ENCODE results near the gene COL8A1. TPM values are rescaled to one million over a fixed set of nuclear protein-coding genes. Genes with fewer than 3 reads are reported as not detected.

Gene COL8A1
- total RNA-seq, 1 experiment from 2014 or later: 0.07 TPM

DNA sequence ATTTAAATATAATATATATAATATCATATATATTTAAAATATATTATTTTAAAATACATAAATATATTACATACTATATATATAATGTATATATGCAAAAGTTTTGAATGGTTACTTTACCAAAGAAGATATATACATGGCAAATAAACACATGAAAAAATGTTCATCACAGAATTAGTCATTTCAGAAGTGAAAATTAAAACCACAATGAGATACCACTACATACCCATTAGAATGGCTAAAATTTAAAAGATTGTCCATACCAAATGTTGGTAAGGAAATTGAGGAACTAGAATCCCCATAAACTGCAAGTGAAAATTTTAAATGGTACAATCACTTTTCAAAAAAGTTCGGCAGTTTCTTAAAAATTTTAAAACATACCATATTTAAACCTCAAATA is 23.6 kb upstream of the COL8A1 start (continued):
- TF ChIP-seq CTCF (IDR thresholded peaks at IDR 0.05 in 2 of 3, conservative IDR thresholded peaks at IDR 0.05 in 1 of 3; ENCODE audit: borderline replicate concordance in 1 of 3, insufficient read depth in 1 of 3, low read depth in 2 of 3, low read length in 2 of 3): no peak
- TF ChIP-seq, protein P1, sequence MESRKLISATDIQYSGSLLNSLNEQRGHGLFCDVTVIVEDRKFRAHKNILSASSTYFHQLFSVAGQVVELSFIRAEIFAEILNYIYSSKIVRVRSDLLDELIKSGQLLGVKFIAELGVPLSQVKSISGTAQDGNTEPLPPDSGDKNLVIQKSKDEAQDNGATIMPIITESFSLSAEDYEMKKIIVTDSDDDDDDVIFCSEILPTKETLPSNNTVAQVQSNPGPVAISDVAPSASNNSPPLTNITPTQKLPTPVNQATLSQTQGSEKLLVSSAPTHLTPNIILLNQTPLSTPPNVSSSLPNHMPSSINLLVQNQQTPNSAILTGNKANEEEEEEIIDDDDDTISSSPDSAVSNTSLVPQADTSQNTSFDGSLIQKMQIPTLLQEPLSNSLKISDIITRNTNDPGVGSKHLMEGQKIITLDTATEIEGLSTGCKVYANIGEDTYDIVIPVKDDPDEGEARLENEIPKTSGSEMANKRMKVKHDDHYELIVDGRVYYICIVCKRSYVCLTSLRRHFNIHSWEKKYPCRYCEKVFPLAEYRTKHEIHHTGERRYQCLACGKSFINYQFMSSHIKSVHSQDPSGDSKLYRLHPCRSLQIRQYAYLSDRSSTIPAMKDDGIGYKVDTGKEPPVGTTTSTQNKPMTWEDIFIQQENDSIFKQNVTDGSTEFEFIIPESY (IDR thresholded peaks at IDR 0.05; ENCODE audit: extremely low read depth, insufficient replicate concordance, low read length): no peak

DNA sequence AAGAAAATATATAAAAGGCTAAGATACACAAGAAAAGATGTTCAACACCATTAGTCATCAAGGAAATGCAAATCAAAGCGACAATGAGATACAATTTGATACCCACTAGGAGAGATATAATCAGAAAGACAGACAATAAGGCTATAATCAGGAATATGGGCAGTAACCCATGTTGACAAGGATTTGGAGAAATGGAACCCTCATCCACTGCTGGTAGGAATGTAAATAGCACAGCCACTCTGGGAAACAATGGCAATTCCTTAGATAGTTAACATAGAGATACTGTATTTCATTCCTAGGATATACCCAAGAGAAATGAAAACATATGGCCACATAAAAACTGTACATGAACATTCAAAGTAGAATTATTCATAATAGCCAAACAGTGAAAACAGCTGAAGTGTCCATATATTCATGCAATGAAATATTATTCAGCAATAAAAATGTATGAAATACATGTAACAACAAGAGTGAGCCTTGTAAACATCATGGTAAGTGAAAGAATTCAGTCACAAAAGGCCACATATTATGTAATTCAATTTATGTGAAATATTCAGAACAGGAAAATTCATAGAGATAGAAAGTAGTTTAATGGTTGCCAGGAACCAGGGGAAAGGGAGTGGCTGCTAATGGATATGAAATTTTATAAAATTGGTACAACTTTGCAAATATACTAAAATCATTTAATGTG is 18.2 kb upstream of the COL8A1 start:
- H3K27ac ChIP-seq (ENCODE audit: low read depth, low read length): no peak overlapping the region
- ChIA-PET POLR2A (no interaction called here), CTCF (no interaction called here), RAD21 (ENCODE audit: low non-redundant PET in 1 of 2, low total read pairs in 2 of 2, uncharacterized antibody in 2 of 2, unreplicated experiment in 2 of 2) (no interaction called here)
- no peaks in the 10 kb centered on the region for H3K9me3 ChIP-seq (ENCODE audit: control insufficient read depth in 1 of 2, insufficient read depth in 1 of 2, low read depth in 1 of 2, low read length in 2 of 2)
- H3K4me3 ChIP-seq (replicated peaks in 1 of 2; ENCODE audit: low read depth in 1 of 2, low read length in 2 of 2): no peak overlapping the region
- no peaks in the 10 kb centered on the region for H3K9me2 ChIP-seq (ENCODE audit: insufficient read depth)
- no peaks in the 10 kb centered on the region for H3K79me2 ChIP-seq (ENCODE audit: insufficient read depth, low read length)
- no peaks in the 10 kb centered on the region for H3K36me3 ChIP-seq (ENCODE audit: control insufficient read depth in 1 of 2, insufficient read depth in 2 of 2, low read length in 2 of 2)
- DNase-seq (ENCODE audit: low read depth, low spot score) (no peak), ATAC-seq (no peak)
- TF ChIP-seq ZNF274 (IDR thresholded peaks at IDR 0.05; ENCODE audit: low read depth, low read length): no peak
- peak in 2 of 3 experiments; percentile 18 to 37; a peak in 2 of 6 replicates for TF ChIP-seq CTCF (IDR thresholded peaks at IDR 0.05 in 2 of 3, conservative IDR thresholded peaks at IDR 0.05 in 1 of 3; ENCODE audit: borderline replicate concordance in 1 of 3, insufficient read depth in 1 of 3, low read depth in 2 of 3, low read length in 2 of 3)
- H3K4me1 ChIP-seq (ENCODE audit: control insufficient read depth in 1 of 2, insufficient read depth in 2 of 2, low read length in 2 of 2): no peaks in the 10 kb centered on the region
- H4K20me1 ChIP-seq (ENCODE audit: insufficient read depth): no peaks in the 10 kb centered on the region
- H3K27me3 ChIP-seq (ENCODE audit: insufficient read depth, low read length): peaks cover 23% of the 10 kb centered on the region
- no peak overlapping the region for H2AFZ ChIP-seq (ENCODE audit: low read depth, low read length, poor library complexity, severe bottlenecking)
- BruUV-seq (replicated peaks): no TSS peak
- intact Hi-C loops (cut with micrococcal nuclease): no loop called here
- H3K9ac ChIP-seq (ENCODE audit: low read length): no peak overlapping the region
- no peak overlapping the region for H3K4me2 ChIP-seq (ENCODE audit: low read length)

Measured in HCT116 (cell line).